Panc1 (cell line): ENCODE data around the gene IQSEC2. TPM values are rescaled to one million over a fixed set of nuclear protein-coding genes. Genes with fewer than 3 reads are reported as not detected.

Experiments
- ATAC-seq: fragments of 200-7000 bp; cut with Tn5 transposase; 2 replicates; pipeline ENCODE4 v1.9.1; 2020; ENCODE audit warnings: mild to moderate bottlenecking, moderate library complexity
- BruUV-seq: library from RNA; stranded (reverse); fragments of 400-500 nt; replicated peaks from 2 replicates; lab custom pipeline; 2021; lab: Mats Ljungman, UMichigan
- CTCF ChIA-PET: fragments of 300-600 bp; sonication (Branson Sonifier 250); formaldehyde crosslinking; loops from one replicate; lab custom pipeline; 2022; ENCODE audit warnings: antibody characterized with exemption; lab: Charles Lee
- POLR2A ChIA-PET: fragments of 300-600 bp; sonication (Branson Sonifier 250); formaldehyde crosslinking; loops from one replicate; lab custom pipeline; 2022; ENCODE audit warnings: antibody characterized with exemption; lab: Charles Lee
- DNase-seq: peaks from one replicate; pipeline ENCODE4 v3.0.0-alpha.2; 2010; ENCODE audit warnings: low read depth, low spot score
- H3K27ac ChIP-seq: 2 replicates; pipeline ENCODE4 v1.5.1; 2011; ENCODE audit warnings: mild to moderate bottlenecking, low read length, inconsistent platforms
- H3K27me3 ChIP-seq: fragments of 200-500 bp; sonication (Bioruptor generic); 2 replicates; pipeline ENCODE4 v1.6.0; 2014; ENCODE audit warnings: low read length, inconsistent platforms; ENCODE audit not compliant: control insufficient read depth, insufficient read depth
- H3K36me3 ChIP-seq: fragments of 200-500 bp; sonication (Bioruptor generic); 2 replicates; pipeline ENCODE4 v1.5.1; 2014; ENCODE audit warnings: inconsistent platforms, mild to moderate bottlenecking, low read length, moderate library complexity; ENCODE audit not compliant: control insufficient read depth, insufficient read depth
- H3K4me1 ChIP-seq: 2 replicates; pipeline ENCODE4 v1.5.1; 2011; ENCODE audit warnings: inconsistent platforms, mild to moderate bottlenecking, low read length, moderate library complexity; ENCODE audit not compliant: control insufficient read depth, insufficient read depth
- H3K4me3 ChIP-seq, 2 experiments: 2 replicates each; pipeline ENCODE4 v1.5.1; 2011 to 2012; ENCODE audit warnings: low read depth in 2 of 2, low read length in 2 of 2, mild to moderate bottlenecking in 2 of 2, inconsistent platforms in 1 of 2, moderate library complexity in 1 of 2
- H3K9me3 ChIP-seq: fragments of 200-500 bp; sonication (Bioruptor generic); 2 replicates; pipeline ENCODE4 v1.5.1; 2014; ENCODE audit warnings: low read depth, mild to moderate bottlenecking, inconsistent platforms, low read length, moderate library complexity; ENCODE audit not compliant: control insufficient read depth, insufficient read depth
- POLR2AphosphoS5 ChIP-seq: IDR thresholded peaks from 2 replicates; pipeline ENCODE4 v1.6.1; 2012; ENCODE audit warnings: mild to moderate bottlenecking, low read depth, low read length, moderate library complexity
- SIN3A ChIP-seq: IDR thresholded peaks from 2 replicates; pipeline ENCODE4 v1.6.1; 2012; ENCODE audit warnings: low read depth, mild to moderate bottlenecking, low read length, moderate library complexity, borderline replicate concordance; ENCODE audit not compliant: insufficient read depth
- TCF7L2 ChIP-seq: IDR thresholded peaks from 2 replicates; pipeline ENCODE4 v1.6.1; 2011; ENCODE audit warnings: mild to moderate bottlenecking, low read depth, low read length, inconsistent platforms
- in situ Hi-C: cut with HindIII; loops from 2 replicates; pipeline ENCODE4 v1.10.0; 2016; ENCODE audit warnings: low sequenced_read_pairs, low pct_unique_long_range_greater_than_20kb
- intact Hi-C: fragments of 100-400 bp; cut with micrococcal nuclease; formaldehyde crosslinking; loops from one replicate; pipeline ENCODE4 v1.10.0; 2022; ENCODE audit not compliant: unreplicated experiment
- total RNA-seq: library from RNA; stranded (reverse); gene quantifications from one replicate; pipeline ENCODE4 v1.2.1, GENCODE V29; 2021; ENCODE audit not compliant: unreplicated experiment
- TF ChIP-seq, protein P1 (sequence below), 2 experiments: IDR thresholded peaks; 2 replicates each; pipeline ENCODE4 v1.6.1; 2011 to 2012; ENCODE audit warnings: low read depth in 2 of 2, control low read depth in 1 of 2, low read length in 1 of 2, mild to moderate bottlenecking in 1 of 2, moderate library complexity in 1 of 2; ENCODE audit not compliant: insufficient read depth in 1 of 2
- TF ChIP-seq, protein P2 (sequence below): fragments of 450-650 bp; IDR thresholded peaks from 2 replicates; pipeline ENCODE4 v1.5.1; 2017; ENCODE audit warnings: mild to moderate bottlenecking

The IQSEC2 gene
- total RNA-seq, 1 experiment from 2014 or later, result 38.8 TPM

DNA sequence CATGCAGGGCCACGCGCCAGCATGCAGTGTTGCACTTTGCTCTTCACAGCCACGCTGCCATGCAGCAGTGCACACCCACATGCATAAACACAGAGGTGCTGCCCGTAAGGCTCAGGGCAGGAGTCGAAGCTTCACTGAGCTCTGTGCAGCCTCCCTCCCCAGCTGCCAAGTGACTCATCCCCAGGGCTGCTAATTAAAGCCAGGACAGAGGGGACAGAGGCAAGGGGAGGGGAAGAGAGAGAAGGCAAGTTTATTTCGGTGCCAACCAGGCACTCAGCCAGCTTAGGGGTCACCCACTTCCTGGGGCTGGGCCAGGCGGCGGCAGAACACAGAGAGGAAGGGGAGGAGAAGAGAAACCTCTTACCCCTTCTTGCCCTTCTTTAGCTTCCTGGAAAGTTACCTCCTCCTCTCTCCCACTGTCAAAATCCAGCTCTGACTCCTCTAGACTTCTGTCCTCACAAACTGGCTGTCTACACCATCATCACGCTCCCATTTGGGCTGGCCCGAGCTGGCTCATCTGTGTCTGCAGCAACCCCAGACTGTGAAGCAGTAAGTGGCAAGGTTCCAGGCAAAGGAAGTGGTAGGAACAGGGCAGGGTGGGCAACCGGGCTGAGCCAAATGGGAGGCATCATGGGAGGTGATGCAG is 6.2 kb upstream of the IQSEC2 start:
- POLR2A ChIA-PET, result interaction anchor here (0.5 to 0.6 kb wide), 2 partner anchors 102 to 115 kb away, joined by 3 read pairs; no protein-coding TSS in a partner anchor
- ATAC-seq (peak; percentile 84), DNase-seq (no peak)
- intact Hi-C loops (no loop called here), in situ Hi-C loops (no loop called here)
- Histone ChIP-seq H3K4me1 (peaks cover 25% of the 10 kb centered on the region), H3K4me3 (no peak overlapping the region), H3K27ac (peak overlapping the region; percentile 70), H3K9me3 (no peaks in the 10 kb centered on the region), H3K27me3 (no peaks in the 10 kb centered on the region), H3K36me3 (no peaks in the 10 kb centered on the region)
- BruUV-seq, result no TSS peak
- CTCF ChIA-PET, result interaction anchor here (0.6 to 1.5 kb wide), 4 partner anchors 19 to 232 kb away, joined by 4 to 7 read pairs (median 6); no protein-coding TSS in a partner anchor
- TF ChIP-seq, protein P1, sequence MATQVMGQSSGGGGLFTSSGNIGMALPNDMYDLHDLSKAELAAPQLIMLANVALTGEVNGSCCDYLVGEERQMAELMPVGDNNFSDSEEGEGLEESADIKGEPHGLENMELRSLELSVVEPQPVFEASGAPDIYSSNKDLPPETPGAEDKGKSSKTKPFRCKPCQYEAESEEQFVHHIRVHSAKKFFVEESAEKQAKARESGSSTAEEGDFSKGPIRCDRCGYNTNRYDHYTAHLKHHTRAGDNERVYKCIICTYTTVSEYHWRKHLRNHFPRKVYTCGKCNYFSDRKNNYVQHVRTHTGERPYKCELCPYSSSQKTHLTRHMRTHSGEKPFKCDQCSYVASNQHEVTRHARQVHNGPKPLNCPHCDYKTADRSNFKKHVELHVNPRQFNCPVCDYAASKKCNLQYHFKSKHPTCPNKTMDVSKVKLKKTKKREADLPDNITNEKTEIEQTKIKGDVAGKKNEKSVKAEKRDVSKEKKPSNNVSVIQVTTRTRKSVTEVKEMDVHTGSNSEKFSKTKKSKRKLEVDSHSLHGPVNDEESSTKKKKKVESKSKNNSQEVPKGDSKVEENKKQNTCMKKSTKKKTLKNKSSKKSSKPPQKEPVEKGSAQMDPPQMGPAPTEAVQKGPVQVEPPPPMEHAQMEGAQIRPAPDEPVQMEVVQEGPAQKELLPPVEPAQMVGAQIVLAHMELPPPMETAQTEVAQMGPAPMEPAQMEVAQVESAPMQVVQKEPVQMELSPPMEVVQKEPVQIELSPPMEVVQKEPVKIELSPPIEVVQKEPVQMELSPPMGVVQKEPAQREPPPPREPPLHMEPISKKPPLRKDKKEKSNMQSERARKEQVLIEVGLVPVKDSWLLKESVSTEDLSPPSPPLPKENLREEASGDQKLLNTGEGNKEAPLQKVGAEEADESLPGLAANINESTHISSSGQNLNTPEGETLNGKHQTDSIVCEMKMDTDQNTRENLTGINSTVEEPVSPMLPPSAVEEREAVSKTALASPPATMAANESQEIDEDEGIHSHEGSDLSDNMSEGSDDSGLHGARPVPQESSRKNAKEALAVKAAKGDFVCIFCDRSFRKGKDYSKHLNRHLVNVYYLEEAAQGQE (IDR thresholded peaks at IDR 0.05; ENCODE audit: insufficient read depth in 1 of 2, low read depth in 2 of 2, low read length in 1 of 2), result no peak
- peak; percentile 52; the same call in 1 of the 2 replicates for TF ChIP-seq TCF7L2

GRCh38 chrX:53286171-53286570 is 4.8 kb upstream of the IQSEC2 start:
- Histone ChIP-seq H3K4me1 (peaks cover 35% of the 10 kb centered on the region), H3K27ac (peak overlapping the region; percentile 31; the same call in 1 of the 2 replicates), H3K9me3 (no peaks in the 10 kb centered on the region), H3K27me3 (no peaks in the 10 kb centered on the region), H3K36me3 (no peaks in the 10 kb centered on the region), H3K4me3 (no peak overlapping the region)
- DNase-seq (no peak), ATAC-seq (no peak)
- TF ChIP-seq SIN3A (no peak), POLR2AphosphoS5 (no peak), TCF7L2 (no peak)
- TF ChIP-seq, protein P1 (IDR thresholded peaks at IDR 0.05; ENCODE audit: insufficient read depth in 1 of 2, low read depth in 2 of 2, low read length in 1 of 2), result no peak
- TF ChIP-seq, protein P2, sequence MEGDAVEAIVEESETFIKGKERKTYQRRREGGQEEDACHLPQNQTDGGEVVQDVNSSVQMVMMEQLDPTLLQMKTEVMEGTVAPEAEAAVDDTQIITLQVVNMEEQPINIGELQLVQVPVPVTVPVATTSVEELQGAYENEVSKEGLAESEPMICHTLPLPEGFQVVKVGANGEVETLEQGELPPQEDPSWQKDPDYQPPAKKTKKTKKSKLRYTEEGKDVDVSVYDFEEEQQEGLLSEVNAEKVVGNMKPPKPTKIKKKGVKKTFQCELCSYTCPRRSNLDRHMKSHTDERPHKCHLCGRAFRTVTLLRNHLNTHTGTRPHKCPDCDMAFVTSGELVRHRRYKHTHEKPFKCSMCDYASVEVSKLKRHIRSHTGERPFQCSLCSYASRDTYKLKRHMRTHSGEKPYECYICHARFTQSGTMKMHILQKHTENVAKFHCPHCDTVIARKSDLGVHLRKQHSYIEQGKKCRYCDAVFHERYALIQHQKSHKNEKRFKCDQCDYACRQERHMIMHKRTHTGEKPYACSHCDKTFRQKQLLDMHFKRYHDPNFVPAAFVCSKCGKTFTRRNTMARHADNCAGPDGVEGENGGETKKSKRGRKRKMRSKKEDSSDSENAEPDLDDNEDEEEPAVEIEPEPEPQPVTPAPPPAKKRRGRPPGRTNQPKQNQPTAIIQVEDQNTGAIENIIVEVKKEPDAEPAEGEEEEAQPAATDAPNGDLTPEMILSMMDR, result no peak
- CTCF ChIA-PET, result interaction anchor here (0.6 to 1.1 kb wide), 2 partner anchors 8 to 88 kb away, joined by 3 read pairs; no protein-coding TSS in a partner anchor
- POLR2A ChIA-PET, result interaction anchor here (0.6 kb wide), 1 partner anchor 8 kb away, joined by 9 read pairs; no protein-coding TSS in a partner anchor
- intact Hi-C loops (no loop called here), in situ Hi-C loops (no loop called here)
- no TSS peak for BruUV-seq
